BLaER1 treated with 17β-estradiol and CSF1 and Interleukin-3, amounts not matched to agents 10 nM and 100 nM (cell line): ENCODE data around the gene RELB.
A peak's percentile ranks its signal among the peaks of the same experiment; 100 is the strongest.

ENCODE experiments used
- H3K27ac ChIP-seq, 11 experiments: shearing (Covaris generic); formaldehyde crosslinking; 2 replicates each; pipeline ENCODE4 v1.8.1; 2022
- H3K27me3 ChIP-seq, 11 experiments: shearing (Covaris generic); formaldehyde crosslinking; 2 replicates each; pipeline ENCODE4 v1.8.1; 2022
- H3K36me3 ChIP-seq, 11 experiments: shearing (Covaris generic); formaldehyde crosslinking; 2 replicates each; pipeline ENCODE4 v1.8.1; 2022
- H3K4me1 ChIP-seq, 10 experiments: shearing (Covaris generic); formaldehyde crosslinking; 2 replicates each; pipeline ENCODE4 v1.8.1; 2022
- H3K4me2 ChIP-seq, 11 experiments: shearing (Covaris generic); formaldehyde crosslinking; 2 replicates each; pipeline ENCODE4 v1.8.1; 2022
- H3K4me3 ChIP-seq, 10 experiments: shearing (Covaris generic); formaldehyde crosslinking; 2 replicates each; pipeline ENCODE4 v1.8.1; 2022
- H3K9ac ChIP-seq, 11 experiments: shearing (Covaris generic); formaldehyde crosslinking; 2 replicates each; pipeline ENCODE4 v1.8.1; 2022
- H3K9me3 ChIP-seq, 11 experiments: shearing (Covaris generic); formaldehyde crosslinking; replicated peaks in 1 of 11; 2 replicates each; pipeline ENCODE4 v1.8.1; 2022
- H4K20me1 ChIP-seq, 11 experiments: shearing (Covaris generic); formaldehyde crosslinking; 2 replicates each; pipeline ENCODE4 v1.8.1; 2022
- Cebpa-rat ChIP-seq, 11 experiments: shearing (Covaris generic); IDR thresholded peaks; 2 replicates each; pipeline ENCODE4 v1.8.1; 2022

Gene RELB, protein sequence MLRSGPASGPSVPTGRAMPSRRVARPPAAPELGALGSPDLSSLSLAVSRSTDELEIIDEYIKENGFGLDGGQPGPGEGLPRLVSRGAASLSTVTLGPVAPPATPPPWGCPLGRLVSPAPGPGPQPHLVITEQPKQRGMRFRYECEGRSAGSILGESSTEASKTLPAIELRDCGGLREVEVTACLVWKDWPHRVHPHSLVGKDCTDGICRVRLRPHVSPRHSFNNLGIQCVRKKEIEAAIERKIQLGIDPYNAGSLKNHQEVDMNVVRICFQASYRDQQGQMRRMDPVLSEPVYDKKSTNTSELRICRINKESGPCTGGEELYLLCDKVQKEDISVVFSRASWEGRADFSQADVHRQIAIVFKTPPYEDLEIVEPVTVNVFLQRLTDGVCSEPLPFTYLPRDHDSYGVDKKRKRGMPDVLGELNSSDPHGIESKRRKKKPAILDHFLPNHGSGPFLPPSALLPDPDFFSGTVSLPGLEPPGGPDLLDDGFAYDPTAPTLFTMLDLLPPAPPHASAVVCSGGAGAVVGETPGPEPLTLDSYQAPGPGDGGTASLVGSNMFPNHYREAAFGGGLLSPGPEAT

GRCh38 chr19:45001087-45001739, at the start of gene RELB:
RELB (plus strand) TSS chr19:45001464; CDS start chr19:45001580, 116 bp downstream.
- Histone ChIP-seq H3K27me3 (no peaks in the 10 kb centered on the region), H3K9me3 (no peaks in the 10 kb centered on the region), H3K36me3 (peaks cover 0 to 37% (median 27%) of the 10 kb centered on the region in 11 experiments; a peak in 13 of 22 replicates), H3K4me3 (peak within 1 kb of the TSS; percentile 71 to 87 (median 80)), H3K4me2 (peak within 1 kb of the TSS; percentile 73 to 96 (median 90)), H4K20me1 (peaks cover 0 to 28% (median 9%) of the 10 kb centered on the region in 11 experiments; a peak in 13 of 22 replicates), H3K4me1 (peaks cover 13 to 21% (median 17%) of the 10 kb centered on the region in 10 experiments; a peak in 19 of 20 replicates), H3K27ac (peak within 1 kb of the TSS; percentile 89 to 100 (median 92)), H3K9ac (peak within 1 kb of the TSS; percentile 88 to 100 (median 95))
- TF ChIP-seq Cebpa-rat (IDR thresholded peaks at IDR 0.05), result no peak

DNA sequence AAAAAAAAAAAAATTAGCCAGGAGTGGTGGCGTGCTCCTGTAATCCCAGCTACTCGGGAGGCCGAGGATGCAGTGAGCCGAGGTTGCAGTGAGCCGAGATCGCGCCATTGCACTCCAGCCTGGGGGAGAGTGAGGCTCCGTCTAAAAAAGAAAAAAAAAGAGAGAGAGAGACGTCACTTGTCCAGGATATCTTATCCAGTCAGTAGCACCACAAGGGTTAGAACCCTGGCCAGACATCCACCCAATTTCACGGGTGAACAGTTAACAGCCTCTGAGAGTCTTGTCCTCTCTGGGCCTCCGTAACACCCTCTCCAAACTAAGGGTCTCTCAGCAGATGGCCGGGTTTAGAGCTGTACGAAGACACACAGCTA, 47.0 kb upstream of the RELB start:
- Histone ChIP-seq H3K9ac (peak overlapping the region; percentile 90 to 99 (median 96)), H3K27ac (peak overlapping the region; percentile 84 to 99 (median 94))
- TF ChIP-seq Cebpa-rat (IDR thresholded peaks at IDR 0.05), result no peak

DNA sequence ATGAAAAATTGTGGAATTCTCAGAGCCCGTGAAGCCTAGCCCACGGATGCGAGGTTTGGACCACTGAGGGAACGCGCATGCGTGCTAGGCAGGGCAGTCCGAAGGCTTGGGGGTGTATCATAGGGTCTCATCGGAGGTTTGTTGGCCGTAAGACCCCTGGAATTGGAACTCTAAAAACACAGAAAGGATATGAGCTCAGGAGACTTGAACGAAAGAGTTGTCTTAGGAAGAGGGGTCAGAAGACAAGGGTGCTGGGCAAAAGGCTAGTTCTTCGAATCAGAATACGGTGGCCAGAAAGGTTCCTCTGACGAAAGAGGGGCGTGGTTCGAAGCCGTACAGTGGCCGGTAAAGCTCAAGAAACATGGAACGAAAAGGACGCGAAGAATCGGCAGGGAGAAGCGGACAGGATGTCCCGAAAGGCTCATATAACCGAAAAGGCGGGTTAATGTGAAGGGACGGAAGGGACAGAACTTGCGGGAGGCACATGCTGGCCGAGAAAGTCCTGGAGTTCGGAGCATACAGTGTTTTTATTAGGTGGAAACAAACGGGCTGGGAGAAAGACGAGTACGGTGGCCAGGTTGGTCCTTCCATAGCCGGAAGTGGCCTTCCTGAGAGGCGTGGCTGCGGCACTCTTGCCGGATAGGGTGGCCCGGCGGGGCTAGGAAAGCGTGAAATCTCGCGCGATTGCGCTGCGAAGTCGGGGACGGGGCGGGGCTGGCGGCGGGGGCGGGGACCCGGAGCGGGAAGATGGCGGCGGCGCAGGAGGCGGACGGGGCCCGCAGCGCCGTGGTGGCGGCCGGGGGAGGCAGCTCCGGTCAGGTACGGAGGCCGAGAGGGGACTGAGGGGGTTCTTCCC, 46.4 kb upstream of the RELB start, which contains the start of gene CLPTM1:
Gene CLPTM1 (plus strand): TSS at position 732 of the 856 bp plus-strand sequence. CDS start 16 bp downstream, at position 748.
- no peaks in the 10 kb centered on the region for H3K9me3 ChIP-seq
- peaks cover 41 to 46% (median 45%) of the 10 kb centered on the region in 11 experiments; a peak in 21 of 22 replicates for H4K20me1 ChIP-seq
- peak within 1 kb of the TSS; percentile 88 to 100 (median 97) for H3K4me2 ChIP-seq
- peaks cover 38 to 63% (median 54%) of the 10 kb centered on the region in 10 experiments for H3K4me1 ChIP-seq
- H3K27me3 ChIP-seq, result no peaks in the 10 kb centered on the region
- H3K36me3 ChIP-seq, result peaks cover 0 to 34% (median 19%) of the 10 kb centered on the region in 11 experiments; a peak in 17 of 22 replicates
- TF ChIP-seq Cebpa-rat (IDR thresholded peaks at IDR 0.05), result no peak
- H3K27ac ChIP-seq, result peak within 1 kb of the TSS; percentile 84 to 99 (median 94)
- H3K9ac ChIP-seq, result peak within 1 kb of the TSS; percentile 90 to 99 (median 96)
- peak within 1 kb of the TSS; percentile 89 to 99 (median 97) for H3K4me3 ChIP-seq

More for the DNA sequence above, 47.0 kb upstream of the RELB start:
- peaks cover 35 to 40% (median 39%) of the 10 kb centered on the region in 11 experiments; a peak in 21 of 22 replicates for H4K20me1 ChIP-seq
- H3K4me2 ChIP-seq, result peak overlapping the region; percentile 75 to 92 (median 86)
- H3K9me3 ChIP-seq, result no peaks in the 10 kb centered on the region
- H3K36me3 ChIP-seq, result peaks cover 0 to 33% (median 17%) of the 10 kb centered on the region in 11 experiments; a peak in 14 of 22 replicates
- H3K4me3 ChIP-seq, result peak overlapping the region; percentile 89 to 99 (median 97)
- no peaks in the 10 kb centered on the region for H3K27me3 ChIP-seq
- H3K4me1 ChIP-seq, result peaks cover 44 to 63% (median 53%) of the 10 kb centered on the region in 10 experiments

GRCh38 chr19:44955505-44956439, 45.5 kb upstream of the RELB start:
- peaks cover 50 to 55% (median 54%) of the 10 kb centered on the region in 11 experiments for H4K20me1 ChIP-seq
- H3K9ac ChIP-seq, result peak overlapping the region; percentile 90 to 99 (median 96)
- TF ChIP-seq Cebpa-rat (IDR thresholded peaks at IDR 0.05), result no peak
- no peaks in the 10 kb centered on the region for H3K27me3 ChIP-seq
- H3K36me3 ChIP-seq, result peaks cover 7 to 34% (median 19%) of the 10 kb centered on the region in 11 experiments; a peak in 20 of 22 replicates
- peak overlapping the region; percentile 88 to 100 (median 97) for H3K4me2 ChIP-seq
- peaks cover 46 to 71% (median 61%) of the 10 kb centered on the region in 10 experiments for H3K4me1 ChIP-seq
- H3K4me3 ChIP-seq, result peak overlapping the region; percentile 89 to 99 (median 97)
- peak overlapping the region; percentile 84 to 99 (median 94) for H3K27ac ChIP-seq
- no peaks in the 10 kb centered on the region for H3K9me3 ChIP-seq

- no peak for TF ChIP-seq Cebpa-rat (IDR thresholded peaks at IDR 0.05)
- H3K9ac ChIP-seq, result peak overlapping the region; percentile 90 to 99 (median 96)
- H3K27ac ChIP-seq, result peak overlapping the region in 3 of 11 experiments; percentile 24 to 97 (median 39); a peak in 4 of 22 replicates
- H4K20me1 ChIP-seq, result peaks cover 62 to 72% (median 70%) of the 10 kb centered on the region in 11 experiments
- H3K9me3 ChIP-seq, result no peaks in the 10 kb centered on the region
- H3K4me1 ChIP-seq, result peaks cover 54 to 69% (median 65%) of the 10 kb centered on the region in 10 experiments
- H3K27me3 ChIP-seq, result no peaks in the 10 kb centered on the region
- peak overlapping the region; percentile 88 to 100 (median 97) for H3K4me2 ChIP-seq
- peak overlapping the region in 1 of 10 experiments; percentile 99; a peak in 1 of 20 replicates for H3K4me3 ChIP-seq
- peaks cover 23 to 51% (median 37%) of the 10 kb centered on the region in 11 experiments for H3K36me3 ChIP-seq
Measured at GRCh38 chr19:44957526-44957925, 43.7 kb upstream of the RELB start.

- Histone ChIP-seq H3K4me2 (peak overlapping the region; percentile 88 to 100 (median 97); a peak in 18 of 22 replicates), H3K27ac (peak overlapping the region in 3 of 11 experiments; percentile 22 to 97 (median 24); a peak in 3 of 22 replicates), H3K4me3 (no peak overlapping the region), H3K36me3 (peaks cover 28 to 57% (median 42%) of the 10 kb centered on the region in 11 experiments), H3K9me3 (no peaks in the 10 kb centered on the region), H3K4me1 (peaks cover 54 to 69% (median 65%) of the 10 kb centered on the region in 10 experiments), H4K20me1 (peaks cover 62 to 77% (median 74%) of the 10 kb centered on the region in 11 experiments), H3K27me3 (no peaks in the 10 kb centered on the region), H3K9ac (peak overlapping the region; percentile 90 to 99 (median 96); a peak in 21 of 22 replicates)
- TF ChIP-seq Cebpa-rat (IDR thresholded peaks at IDR 0.05), result no peak
Measured at GRCh38 chr19:44958090-44958489, 43.2 kb upstream of the RELB start.

- Histone ChIP-seq H3K36me3 (peaks cover 42 to 73% (median 57%) of the 10 kb centered on the region in 11 experiments), H3K9ac (peak overlapping the region; percentile 2 to 99 (median 59); a peak in 15 of 22 replicates), H3K9me3 (no peaks in the 10 kb centered on the region), H3K4me1 (peaks cover 41 to 59% (median 54%) of the 10 kb centered on the region in 10 experiments), H3K4me2 (0 out of 22 replicates have a peak overlapping the region, but pooled peaks of 1 of the 11 experiments have one; percentile 1), H4K20me1 (peaks cover 62 to 89% (median 74%) of the 10 kb centered on the region in 11 experiments), H3K27me3 (no peaks in the 10 kb centered on the region), H3K27ac (peak overlapping the region in 1 of 11 experiments; percentile 25; a peak in 1 of 22 replicates), H3K4me3 (no peak overlapping the region)
- no peak for TF ChIP-seq Cebpa-rat (IDR thresholded peaks at IDR 0.05)
Measured at GRCh38 chr19:44959691-44960090, 41.6 kb upstream of the RELB start.
